DMS53 treated with DMSO at 0.1 percent for 48 hours (cell line): ENCODE results near the gene TRIM61.
A peak's percentile ranks its signal among the peaks of the same experiment; 100 is the strongest.
"Not testable (repeated sequence)": the region's sequence is repeated elsewhere in the genome, so short reads cannot be mapped to it uniquely, and the experiment has no call there.

Experiments used
- DNase-seq: peaks from one replicate; lab custom pipeline; 2025; ENCODE audit not compliant: unreplicated experiment; lab: John Stamatoyannopoulos, UW

The TRIM61 gene

GRCh38 chr4:164959421-164959820 lies 18.0 kb downstream of the TRIM61 start:
- DNase-seq = not testable (repeated sequence)

- DNase-seq = peak; percentile 50
Measured at GRCh38 chr4:164956766-164957643, 20.5 kb downstream of the TRIM61 start.

- no peak for DNase-seq
Measured at GRCh38 chr4:164955107-164955805, 22.2 kb downstream of the TRIM61 start.

- no peak for DNase-seq
Measured at GRCh38 chr4:164952551-164952950, 24.9 kb downstream of the TRIM61 start.

- DNase-seq = no peak
Measured at GRCh38 chr4:164949448-164950143, 27.9 kb downstream of the TRIM61 start.

- DNase-seq = no peak
Measured at GRCh38 chr4:164948975-164949374, 28.5 kb downstream of the TRIM61 start.

- DNase-seq = not testable (repeated sequence)
Measured at GRCh38 chr4:164948006-164948405, 29.5 kb downstream of the TRIM61 start.

GRCh38 chr4:164946810-164947209 lies 30.6 kb downstream of the TRIM61 start:
- no peak for DNase-seq

- DNase-seq = no peak
Measured at GRCh38 chr4:164945146-164945545, 32.3 kb downstream of the TRIM61 start.

GRCh38 chr4:164943192-164943591 lies 34.3 kb downstream of the TRIM61 start:
- no peak for DNase-seq

- DNase-seq = no peak
Measured at GRCh38 chr4:164937576-164938270, 39.7 kb downstream of the TRIM61 start.

- not testable (repeated sequence) for DNase-seq
Measured at GRCh38 chr4:164935865-164936606, 41.4 kb downstream of the TRIM61 start.

GRCh38 chr4:164935363-164935762 lies 42.1 kb downstream of the TRIM61 start:
- no peak for DNase-seq

GRCh38 chr4:164933244-164933643 lies 44.2 kb downstream of the TRIM61 start:
- no peak for DNase-seq

GRCh38 chr4:164931551-164932324 lies 45.7 kb downstream of the TRIM61 start:
- DNase-seq = no peak

GRCh38 chr4:164930647-164931046 lies 46.8 kb downstream of the TRIM61 start:
- DNase-seq = no peak

- not testable (repeated sequence) for DNase-seq
Measured at GRCh38 chr4:164927101-164927500, 50.4 kb downstream of the TRIM61 start.

- DNase-seq = no peak
Measured at GRCh38 chr4:164926301-164926700, 51.2 kb downstream of the TRIM61 start.

GRCh38 chr4:164924670-164925238 lies 52.7 kb downstream of the TRIM61 start:
- DNase-seq = no peak
